ENCODE results near the gene C4orf51.

The C4orf51 gene

GRCh38 chr4:145736241-145736831 is 56.4 kb downstream of the C4orf51 start:
- Histone ChIP-seq H3K4me1 (ENCODE audit: control insufficient read depth in 1 of 2, insufficient read depth in 1 of 2, low read depth in 1 of 2, low read length in 1 of 2) (peaks cover 0 to 13% of the 10 kb centered on the region in 2 experiments), H3K9me3 (no peaks in the 10 kb centered on the region), H3K36me3 (no peaks in the 10 kb centered on the region), H3K27me3 (peaks cover 32% of the 10 kb centered on the region), H3K4me3 (ENCODE audit: low read depth in 1 of 2, low read length in 1 of 2) (no peak overlapping the region), H3K27ac (no peak overlapping the region)
- no peak for TF ChIP-seq CTCF (IDR thresholded peaks at IDR 0.05)

GRCh38 chr4:145739845-145740244 is 59.9 kb downstream of the C4orf51 start:
- H3K27ac ChIP-seq: no peak overlapping the region
- peaks cover 3% of the 10 kb centered on the region for H3K27me3 ChIP-seq
- no peak overlapping the region for H3K4me3 ChIP-seq (ENCODE audit: low read depth in 1 of 2, low read length in 1 of 2)
- H3K36me3 ChIP-seq: no peaks in the 10 kb centered on the region
- H3K4me1 ChIP-seq (ENCODE audit: control insufficient read depth in 1 of 2, insufficient read depth in 1 of 2, low read depth in 1 of 2, low read length in 1 of 2): no peaks in the 10 kb centered on the region
- TF ChIP-seq CTCF (IDR thresholded peaks at IDR 0.05): no peak
- no peaks in the 10 kb centered on the region for H3K9me3 ChIP-seq

- no peaks in the 10 kb centered on the region for H3K9me3 ChIP-seq
- TF ChIP-seq CTCF (IDR thresholded peaks at IDR 0.05): no peak
- H3K36me3 ChIP-seq: no peaks in the 10 kb centered on the region
- no peaks in the 10 kb centered on the region for H3K4me1 ChIP-seq (ENCODE audit: control insufficient read depth in 1 of 2, insufficient read depth in 1 of 2, low read depth in 1 of 2, low read length in 1 of 2)
- H3K27me3 ChIP-seq: peaks cover 3% of the 10 kb centered on the region
- no peak overlapping the region for H3K27ac ChIP-seq
- no peak overlapping the region for H3K4me3 ChIP-seq (ENCODE audit: low read depth in 1 of 2, low read length in 1 of 2)
Measured at GRCh38 chr4:145740806-145741205, 60.9 kb downstream of the C4orf51 start.

GRCh38 chr4:145743641-145744040 is 63.7 kb downstream of the C4orf51 start:
- TF ChIP-seq CTCF (IDR thresholded peaks at IDR 0.05): no peak
- Histone ChIP-seq H3K36me3 (no peaks in the 10 kb centered on the region), H3K27me3 (peaks cover 3% of the 10 kb centered on the region), H3K9me3 (no peaks in the 10 kb centered on the region), H3K4me1 (ENCODE audit: control insufficient read depth in 1 of 2, insufficient read depth in 1 of 2, low read depth in 1 of 2, low read length in 1 of 2) (no peaks in the 10 kb centered on the region), H3K4me3 (ENCODE audit: low read depth in 1 of 2, low read length in 1 of 2) (no peak overlapping the region), H3K27ac (no peak overlapping the region)

GRCh38 chr4:145755802-145756201 is 75.9 kb downstream of the C4orf51 start:
- H3K9me3 ChIP-seq: no peaks in the 10 kb centered on the region
- no peaks in the 10 kb centered on the region for H3K36me3 ChIP-seq
- no peak overlapping the region for H3K27ac ChIP-seq
- no peaks in the 10 kb centered on the region for H3K4me1 ChIP-seq (ENCODE audit: control insufficient read depth in 1 of 2, insufficient read depth in 1 of 2, low read depth in 1 of 2, low read length in 1 of 2)
- H3K27me3 ChIP-seq: no peaks in the 10 kb centered on the region
- no peak overlapping the region for H3K4me3 ChIP-seq (ENCODE audit: low read depth in 1 of 2, low read length in 1 of 2)
- no peak for TF ChIP-seq CTCF (IDR thresholded peaks at IDR 0.05)

- Histone ChIP-seq H3K27ac (no peak overlapping the region), H3K4me1 (ENCODE audit: control insufficient read depth in 1 of 2, insufficient read depth in 1 of 2, low read depth in 1 of 2, low read length in 1 of 2) (no peaks in the 10 kb centered on the region), H3K9me3 (no peaks in the 10 kb centered on the region), H3K4me3 (ENCODE audit: low read depth in 1 of 2, low read length in 1 of 2) (no peak overlapping the region), H3K27me3 (no peaks in the 10 kb centered on the region), H3K36me3 (no peaks in the 10 kb centered on the region)
- no peak for TF ChIP-seq CTCF (IDR thresholded peaks at IDR 0.05)
Measured at GRCh38 chr4:145756244-145756643, 76.3 kb downstream of the C4orf51 start.
